NCI-H2171 (cell line): Measurements from ENCODE around the gene UROC1.
A peak's percentile ranks its signal among the peaks of the same experiment; 100 is the strongest.
"Not testable (repeated sequence)": the region's sequence is repeated elsewhere in the genome, so short reads cannot be mapped to it uniquely, and the experiment has no call there.

ENCODE experiments used
- DNase-seq: peaks from one replicate; lab custom pipeline; 2025; lab: John Stamatoyannopoulos, UW

The UROC1 gene

DNA sequence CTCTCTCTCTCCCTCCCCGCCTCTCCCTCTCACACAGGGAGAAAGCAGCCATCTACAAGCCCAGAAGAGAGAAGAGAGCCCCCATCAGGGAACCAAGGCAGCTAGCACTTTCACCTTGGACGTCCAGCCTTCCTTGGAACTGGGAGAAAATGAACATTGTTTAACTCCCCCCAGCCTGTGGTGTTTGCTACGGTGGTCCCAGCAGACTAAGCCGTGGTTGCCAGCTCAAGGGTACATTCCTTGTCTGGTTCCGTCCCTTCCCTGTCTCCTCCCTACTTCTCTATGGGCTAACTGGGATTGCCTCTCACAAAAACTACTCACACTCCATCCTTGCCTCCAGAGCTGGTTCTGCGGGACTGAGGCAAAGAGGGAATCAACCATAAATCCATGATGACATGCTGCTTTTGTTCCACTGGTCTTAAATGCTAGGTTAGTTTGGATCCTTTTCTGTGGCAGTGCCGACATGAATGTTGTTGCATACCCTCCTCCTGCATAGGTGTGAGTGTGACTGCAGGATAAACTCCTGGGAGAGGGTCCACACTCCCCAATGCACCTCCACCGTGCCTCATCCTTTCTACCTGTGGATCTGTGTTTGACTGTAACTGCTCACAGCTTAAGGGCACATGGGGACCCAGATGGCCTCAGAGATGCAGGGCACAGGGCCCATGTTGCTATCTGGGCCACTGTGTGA, 29.1 kb upstream of the UROC1 start:
- no peak for DNase-seq

DNA sequence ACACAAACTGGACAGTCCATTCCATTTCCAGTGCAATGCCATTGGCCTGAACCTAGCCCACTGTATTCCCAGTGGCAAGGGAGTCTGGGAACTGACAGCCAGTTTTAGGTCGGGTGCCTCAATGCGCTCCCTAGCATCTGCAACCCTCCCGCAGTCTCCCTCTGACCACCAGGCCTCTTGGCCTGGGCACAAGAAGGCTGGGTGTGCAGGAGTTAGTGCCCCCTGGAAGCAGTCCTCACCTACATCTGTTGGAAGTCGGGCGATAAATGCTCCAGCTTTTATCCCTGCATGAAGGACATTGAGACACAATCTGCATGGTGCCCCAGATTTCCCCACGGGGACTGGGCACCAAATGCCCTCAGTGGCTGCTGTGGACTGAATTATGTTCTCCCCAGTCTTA, 28.4 kb upstream of the UROC1 start:
- no peak for DNase-seq

DNA sequence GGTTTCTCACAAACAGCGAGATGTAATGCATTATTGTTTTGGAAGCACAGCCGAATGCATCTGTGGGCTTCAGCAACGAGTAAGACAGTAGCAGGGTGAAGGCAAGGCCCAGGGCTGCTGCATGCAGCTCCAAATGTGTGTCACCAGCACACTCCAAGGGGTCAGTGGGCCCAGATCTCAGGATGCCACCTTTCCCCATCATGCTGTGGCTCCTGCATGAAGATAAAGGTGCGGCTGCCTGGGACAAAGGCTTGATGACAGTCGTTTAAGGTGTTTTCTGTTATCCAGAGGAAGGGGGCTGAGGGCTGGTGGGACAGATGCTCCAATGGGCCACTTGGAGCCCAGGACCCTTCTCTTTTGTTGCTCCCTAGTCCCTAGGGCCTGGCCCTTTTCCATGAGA, 28.0 kb upstream of the UROC1 start:
- no peak for DNase-seq

DNA sequence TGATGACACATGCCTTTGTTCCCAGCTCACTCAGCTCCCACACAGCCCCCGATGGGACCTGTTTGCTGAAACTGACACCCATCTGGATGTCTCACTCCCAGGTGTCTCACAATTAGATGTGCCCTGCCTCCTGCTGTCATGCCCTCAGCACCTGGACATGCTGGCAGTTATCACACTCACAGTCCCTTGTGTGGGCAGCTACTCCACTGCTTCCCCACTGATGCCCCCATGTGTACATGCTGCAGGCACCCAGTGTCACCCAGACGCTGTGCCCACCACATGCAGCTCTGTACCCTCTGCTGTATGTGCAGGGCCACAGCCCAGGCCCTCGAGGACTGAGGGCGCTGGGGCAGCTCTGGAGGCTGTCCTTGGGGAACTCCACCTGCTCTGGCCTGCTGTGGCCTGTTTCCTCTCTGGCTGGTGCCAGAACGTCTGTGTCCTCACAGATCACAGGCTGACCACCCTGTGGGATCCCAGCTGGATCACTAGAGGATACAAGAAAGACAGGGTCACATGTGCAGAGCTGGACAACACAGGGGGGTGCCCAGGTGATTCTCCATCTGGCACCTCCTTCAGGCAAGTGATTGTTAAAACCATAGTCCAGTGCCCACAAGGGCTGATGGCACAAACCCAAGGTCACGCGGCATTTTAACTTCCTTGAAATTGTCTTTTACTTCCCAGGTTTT, 27.2 kb upstream of the UROC1 start:
- peak; percentile 63 for DNase-seq

DNA sequence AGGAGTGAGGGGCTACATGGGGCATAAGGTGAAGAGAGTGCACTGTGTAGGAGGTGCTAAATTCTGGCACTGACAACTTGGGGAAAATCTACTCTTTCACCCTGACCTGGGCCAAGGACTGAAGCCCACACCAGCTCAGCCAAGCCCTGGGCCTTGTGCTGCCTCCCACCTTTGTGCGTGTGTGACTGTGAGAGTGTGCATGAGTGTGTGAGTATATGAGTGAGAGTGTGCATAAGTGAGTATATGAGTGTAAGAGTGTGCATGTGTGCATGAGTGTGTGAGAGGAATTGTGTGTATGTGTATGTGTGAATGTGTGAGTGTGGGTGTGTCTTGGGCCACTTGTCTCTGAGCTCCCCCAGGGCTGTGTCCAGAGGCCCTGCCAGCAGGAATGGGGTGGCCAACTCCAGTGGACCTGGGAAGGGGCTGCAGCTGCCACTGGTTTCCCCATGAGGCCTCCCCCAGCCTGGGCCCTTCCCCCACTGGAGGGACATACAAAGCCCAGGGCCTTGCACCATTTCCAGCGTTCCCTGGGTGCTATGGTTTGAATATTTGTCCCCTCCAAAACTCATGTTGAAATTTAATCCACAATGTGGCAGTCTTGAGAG, 26.0 kb upstream of the UROC1 start:
- no peak for DNase-seq

DNA sequence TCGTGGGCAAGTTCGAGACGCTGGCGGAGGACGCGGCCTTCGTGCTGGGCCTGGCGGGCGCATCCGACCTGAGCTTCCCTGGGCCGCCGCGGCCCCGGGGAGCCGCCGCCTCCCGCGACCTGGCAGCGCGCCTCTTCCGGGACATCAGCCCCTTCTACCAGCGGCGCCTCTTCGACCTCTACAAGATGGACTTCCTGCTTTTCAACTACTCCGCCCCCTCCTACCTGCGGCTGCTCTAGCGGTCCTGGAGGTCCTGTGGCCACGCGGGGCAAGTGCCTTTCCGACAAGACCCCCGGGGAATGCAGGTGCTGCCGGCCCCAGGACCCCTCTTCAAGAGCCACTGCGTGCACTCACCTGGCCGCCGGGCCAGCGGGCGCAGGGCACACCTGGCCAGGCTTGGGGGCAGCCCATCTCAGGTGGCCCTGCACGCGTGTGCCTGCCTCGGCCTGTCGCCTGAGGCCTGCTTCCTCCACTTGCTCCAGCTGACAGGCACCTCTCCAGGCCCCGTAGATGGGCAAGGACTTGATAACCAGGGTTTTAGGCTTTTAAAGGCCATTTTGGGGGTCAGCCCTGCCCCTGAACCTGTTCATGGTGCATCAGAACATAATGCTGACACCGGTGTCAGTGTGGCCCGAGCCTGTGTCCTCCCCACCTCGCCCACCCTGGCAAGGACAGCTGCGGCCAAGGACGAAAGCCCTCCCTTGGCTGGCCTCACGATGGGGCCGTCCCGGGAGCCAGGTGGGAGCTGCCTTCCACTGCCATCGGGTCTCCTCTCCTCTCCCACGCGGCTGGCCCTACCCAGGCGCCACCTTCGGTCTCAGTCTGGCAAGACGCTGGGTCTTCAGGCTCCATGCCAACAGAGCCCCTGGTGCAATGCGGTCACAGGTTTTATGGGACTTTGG, 25.0 kb upstream of the UROC1 start:
- no peak for DNase-seq

DNA sequence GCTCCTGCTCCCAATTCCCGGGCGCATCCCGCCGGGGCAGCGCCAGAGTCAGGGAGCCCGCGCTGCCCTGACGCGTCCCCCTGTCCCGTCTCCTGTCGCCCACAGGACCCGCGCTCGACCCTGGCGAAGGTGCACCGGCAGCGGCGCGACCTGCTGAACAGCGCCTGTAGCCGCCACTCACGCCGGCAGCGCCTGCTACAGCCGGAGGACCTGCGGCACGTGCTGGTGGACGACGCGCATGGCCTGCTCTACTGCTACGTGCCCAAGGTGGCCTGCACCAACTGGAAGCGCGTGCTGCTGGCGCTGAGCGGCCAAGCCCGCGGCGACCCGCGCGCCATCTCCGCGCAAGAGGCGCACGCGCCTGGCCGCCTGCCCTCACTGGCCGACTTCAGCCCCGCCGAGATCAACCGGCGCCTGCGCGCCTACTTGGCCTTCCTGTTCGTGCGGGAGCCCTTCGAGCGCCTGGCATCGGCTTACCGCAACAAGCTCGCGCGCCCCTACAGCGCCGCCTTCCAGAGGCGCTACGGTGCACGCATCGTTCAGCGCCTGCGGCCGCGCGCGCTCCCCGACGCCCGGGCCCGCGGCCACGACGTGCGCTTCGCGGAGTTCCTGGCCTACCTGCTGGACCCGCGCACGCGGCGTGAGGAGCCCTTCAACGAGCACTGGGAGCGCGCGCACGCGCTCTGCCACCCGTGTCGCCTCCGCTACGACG, 24.2 kb upstream of the UROC1 start:
- no peak for DNase-seq

DNA sequence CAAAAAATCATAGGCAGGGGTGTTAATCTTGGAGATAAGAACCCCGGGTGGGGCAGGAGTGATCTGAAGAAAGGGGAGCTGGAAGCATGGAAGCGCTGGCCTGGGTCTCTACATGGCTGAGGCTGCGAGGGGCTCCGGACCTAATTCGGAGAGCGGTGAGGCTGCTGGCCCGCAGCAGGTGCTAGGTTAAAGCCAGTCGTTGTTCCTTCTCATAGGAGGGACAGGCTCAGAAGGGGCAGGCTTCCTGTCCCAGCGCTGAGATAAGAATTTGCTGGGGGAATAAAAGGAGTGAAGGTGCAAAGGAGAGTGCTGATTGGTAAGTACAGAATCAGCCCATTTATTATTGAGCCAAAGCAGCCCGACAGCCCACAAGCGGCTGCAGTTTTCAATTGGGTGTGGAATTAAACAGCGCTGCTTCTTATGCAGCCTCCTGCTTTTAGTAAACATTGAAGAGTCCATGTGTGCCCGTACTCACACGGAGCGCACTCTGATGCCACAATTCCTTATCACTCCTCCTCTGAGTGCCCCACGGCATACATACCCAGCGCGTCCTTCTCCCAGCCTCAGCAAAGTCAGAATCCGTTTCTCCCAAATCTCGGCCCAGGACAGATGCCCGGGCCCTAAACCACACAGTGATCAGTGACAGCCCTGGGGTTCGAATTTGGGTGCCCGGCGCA, 23.5 kb upstream of the UROC1 start:
- no peak for DNase-seq

DNA sequence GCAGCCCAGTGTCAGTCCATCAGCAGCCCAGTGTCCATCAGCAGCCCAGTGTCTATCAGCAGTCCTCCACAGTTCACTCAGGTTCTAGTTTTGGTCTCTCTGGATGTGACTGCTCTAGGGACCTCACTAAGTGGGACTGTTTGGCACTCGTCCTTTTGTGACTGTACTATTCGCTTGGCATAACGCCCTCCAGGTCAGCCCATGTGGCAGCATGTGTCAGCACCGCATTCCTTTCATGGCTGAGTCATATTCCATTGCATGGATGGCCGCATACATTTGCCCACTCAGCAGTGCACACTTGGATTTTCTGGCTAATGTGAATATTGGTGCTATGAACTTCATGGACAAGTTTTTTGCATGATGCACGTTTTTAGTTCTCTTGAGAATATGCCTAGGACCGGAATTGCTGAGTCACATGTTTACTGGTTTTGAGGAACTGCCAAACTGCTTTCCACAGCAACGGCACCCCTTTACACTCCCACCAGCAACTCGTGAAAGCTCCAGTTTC, 22.8 kb upstream of the UROC1 start:
- DNase-seq, result no peak

DNA sequence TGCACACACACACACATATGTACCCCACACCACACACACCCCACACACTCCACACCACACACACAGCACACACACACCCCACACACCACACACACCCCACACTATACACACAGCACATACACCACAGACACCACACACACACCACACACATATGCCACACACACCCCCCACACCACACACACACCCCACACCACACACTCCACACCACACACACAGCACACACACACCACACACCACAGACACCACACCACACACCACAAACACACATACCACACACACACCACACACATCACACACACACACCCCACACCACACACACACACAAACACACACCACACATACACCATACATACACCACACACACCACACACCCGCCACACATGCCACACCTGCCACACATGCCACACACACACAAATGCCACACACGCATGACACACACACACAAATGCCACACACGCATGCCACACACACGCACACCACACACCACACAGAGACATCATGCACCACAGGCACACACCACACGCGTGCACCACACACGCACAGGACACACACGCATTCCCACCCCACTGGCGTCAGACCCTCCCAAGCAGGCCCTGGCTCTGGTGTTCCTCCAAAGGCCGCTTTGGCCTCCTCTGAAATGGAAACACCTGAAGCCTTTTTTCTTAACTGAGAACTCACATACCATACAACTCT, 22.1 kb upstream of the UROC1 start:
- DNase-seq, result no peak

DNA sequence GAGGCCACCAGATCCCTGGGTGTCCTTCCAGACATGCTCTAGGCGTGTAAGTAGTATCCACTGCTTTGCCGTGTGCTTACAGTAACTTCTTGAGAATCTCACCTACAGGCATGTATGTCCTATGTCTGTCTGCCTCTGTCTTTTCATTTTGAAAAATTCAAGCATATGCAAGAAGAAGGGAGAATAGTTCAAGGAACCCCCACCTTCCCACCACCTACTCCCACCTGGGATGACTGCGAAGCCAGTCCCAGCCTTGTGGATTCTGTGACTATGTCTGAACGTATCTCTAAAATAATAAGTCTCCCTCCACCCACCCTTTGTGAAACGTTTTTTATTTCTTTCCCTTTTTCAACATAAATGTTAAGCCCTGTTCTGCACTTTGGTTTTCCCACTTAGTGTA, 21.4 kb upstream of the UROC1 start:
- no peak for DNase-seq

DNA sequence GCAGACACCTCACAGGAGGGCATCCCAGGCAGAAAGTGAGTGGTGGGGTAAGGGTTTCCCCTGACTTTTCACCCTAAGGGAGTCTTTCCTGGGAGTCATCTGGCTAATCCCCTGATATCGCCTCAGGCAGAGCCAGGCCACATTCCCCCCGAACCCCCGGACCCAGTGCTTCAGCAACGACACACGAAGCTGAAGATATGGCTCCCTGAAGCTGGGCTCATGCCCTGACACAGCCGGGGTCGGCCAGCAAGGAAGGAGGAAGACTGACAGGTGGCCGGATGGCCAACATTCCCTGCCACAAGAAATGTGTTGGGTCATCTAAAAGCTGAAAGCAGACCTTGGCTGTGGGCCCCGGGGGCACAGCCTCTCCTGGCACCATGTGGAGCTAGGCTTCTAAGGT, 20.7 kb upstream of the UROC1 start:
- DNase-seq, result no peak

DNA sequence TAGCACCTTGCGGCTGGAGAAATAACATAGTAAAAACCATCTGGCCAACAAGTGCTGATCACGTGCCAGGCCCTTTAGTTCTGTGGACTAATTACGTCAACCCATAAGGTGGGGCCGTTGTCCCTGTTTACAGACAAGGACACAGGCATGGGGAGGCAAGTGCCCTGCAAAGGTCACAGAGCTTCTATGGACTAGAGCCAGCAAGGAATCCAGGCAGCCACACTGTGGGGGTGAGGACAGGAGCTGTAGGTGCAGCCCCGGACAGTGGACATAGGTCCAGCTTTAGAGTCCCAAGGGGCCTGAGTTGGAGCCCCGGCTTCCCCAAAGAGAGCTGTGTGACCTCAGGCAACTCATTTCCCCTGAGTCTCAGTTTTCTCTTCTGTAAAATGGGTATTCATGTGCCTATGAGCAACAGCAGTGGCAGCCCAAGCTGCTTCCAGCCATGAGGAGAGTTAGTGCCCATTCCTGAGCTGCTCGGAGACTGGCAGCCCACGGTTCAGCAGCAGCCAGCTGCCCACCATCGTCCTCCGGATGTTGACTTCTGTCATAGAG, 20.2 kb upstream of the UROC1 start:
- peak; percentile 60 for DNase-seq

DNA sequence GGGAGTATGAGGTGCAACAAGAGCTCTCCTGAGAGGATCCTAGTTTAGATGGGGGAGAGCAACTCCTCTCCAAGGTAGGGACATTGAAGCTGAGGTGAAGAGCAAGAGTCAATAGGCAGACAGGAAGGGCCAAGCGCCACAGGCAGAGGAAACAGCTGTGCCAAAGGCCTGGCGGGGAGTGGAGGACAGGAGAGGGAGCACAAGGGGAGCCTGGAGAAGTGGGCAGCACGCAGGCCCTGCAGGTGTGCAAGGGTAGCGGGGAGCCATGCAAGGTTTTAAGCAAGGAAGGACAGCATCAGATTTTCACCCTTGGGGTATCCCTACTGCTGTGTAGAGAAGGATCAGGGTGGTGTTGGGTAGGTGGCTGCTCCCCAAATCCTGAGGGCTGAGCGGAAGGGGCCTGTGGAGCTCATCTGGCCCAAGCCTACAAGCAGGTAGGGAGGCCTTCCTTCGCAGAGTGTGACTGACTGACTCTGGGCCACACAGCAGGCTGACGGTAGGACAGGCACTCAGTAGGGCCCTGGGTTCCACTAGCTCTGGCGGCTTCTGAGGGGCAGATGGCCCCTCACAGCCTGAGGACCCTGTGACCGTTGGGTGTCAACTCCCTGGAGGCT, 19.6 kb upstream of the UROC1 start:
- DNase-seq, result no peak

DNA sequence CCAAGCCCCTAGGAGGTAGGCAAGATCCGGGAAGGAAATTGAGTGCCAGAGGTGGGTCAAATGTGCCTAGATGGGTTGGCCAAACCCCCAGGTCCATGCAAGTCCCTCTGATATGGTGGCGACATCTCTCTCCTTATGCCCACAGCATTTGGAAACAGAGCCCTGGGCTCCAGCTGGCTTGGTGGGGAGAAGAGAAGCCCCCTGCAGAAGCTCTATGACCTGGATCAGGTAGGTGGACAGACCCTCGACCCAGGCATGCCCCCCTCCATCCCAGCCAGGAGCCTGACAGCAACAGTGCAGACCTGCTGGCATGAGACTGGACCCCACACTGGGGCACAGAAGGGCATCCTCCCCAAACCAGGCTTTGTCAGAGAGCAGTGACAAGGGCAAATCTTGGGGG, 18.6 kb upstream of the UROC1 start:
- no peak for DNase-seq

DNA sequence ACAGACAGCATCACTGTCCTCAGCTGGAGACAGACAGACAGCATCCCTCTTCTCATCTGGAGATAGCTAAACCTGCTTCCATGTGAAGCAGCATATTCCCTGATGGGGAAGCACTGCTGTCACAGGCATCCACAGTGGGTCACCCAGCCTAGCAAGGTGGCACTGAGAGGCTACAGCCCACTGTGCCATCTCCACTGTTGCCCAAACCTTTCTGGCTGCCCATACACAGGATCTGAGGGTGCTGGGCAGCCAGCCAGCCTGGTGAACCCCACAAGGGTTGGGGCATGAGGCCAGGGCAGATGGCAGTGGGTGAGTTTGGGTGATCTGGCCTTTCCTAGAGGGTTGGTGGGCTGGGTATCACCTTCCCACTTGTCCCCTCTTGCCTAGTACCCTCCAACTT, 18.1 kb upstream of the UROC1 start:
- no peak for DNase-seq

DNA sequence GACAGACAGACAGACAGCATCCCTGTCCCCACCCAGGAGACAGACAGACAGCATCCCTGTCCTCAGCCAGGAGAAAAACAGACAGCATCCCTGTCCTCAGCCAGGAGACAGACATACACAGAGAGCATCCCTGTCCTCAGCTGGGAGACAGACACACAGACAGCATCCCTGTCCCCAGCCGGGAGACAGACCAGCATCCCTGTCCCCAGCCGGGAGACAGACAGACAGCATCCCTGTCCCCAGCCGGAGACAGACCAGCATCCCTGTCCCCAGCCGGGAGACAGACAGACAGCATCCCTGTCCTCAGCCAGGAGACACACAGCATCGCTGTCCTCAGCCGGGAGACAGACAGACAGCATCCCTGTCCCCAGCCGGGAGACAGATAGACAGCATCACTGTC, 17.1 kb upstream of the UROC1 start:
- DNase-seq, result not testable (repeated sequence)

DNA sequence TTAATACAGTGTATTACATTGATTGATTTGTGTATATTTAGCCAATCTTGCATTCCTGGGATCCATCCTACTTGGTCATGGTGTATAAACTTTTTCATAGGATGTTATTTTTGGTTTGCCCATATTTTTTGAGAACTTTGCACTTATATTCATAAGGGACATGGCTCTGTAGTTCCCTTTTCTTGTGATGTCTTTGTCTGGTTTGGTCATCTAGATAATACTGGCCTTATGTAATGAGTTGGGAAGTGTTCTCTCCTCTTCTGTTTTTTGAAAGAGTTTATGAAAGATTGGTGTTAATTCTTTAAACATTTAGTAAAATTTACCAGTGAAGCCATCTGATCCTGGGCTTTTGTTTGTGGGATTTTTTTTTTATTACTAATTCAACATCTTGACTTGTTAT, 15.9 kb upstream of the UROC1 start:
- no peak for DNase-seq

DNA sequence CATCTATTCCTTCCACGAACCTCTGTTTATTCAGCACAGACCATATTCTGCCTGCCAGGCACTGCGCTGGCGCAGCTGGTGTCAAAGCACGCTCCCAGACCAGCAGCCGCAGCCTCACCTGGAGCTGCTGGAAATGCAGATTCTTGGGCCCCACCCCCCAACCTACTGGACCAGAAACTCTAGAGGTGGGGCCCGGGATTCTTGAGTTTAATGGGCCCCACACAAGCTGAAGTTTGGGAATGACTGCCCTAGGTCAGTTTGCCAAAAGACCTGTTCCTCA, 13.4 kb upstream of the UROC1 start:
- DNase-seq, result no peak
